Spinal cord (tissue), 10 donors: ENCODE results near the gene PDSS2. TPM values are rescaled to one million over a fixed set of nuclear protein-coding genes. Genes with fewer than 3 reads are reported as not detected.
"Not testable (repeated sequence)": the region's sequence is repeated elsewhere in the genome, so short reads cannot be mapped to it uniquely, and the experiment has no call there.

Experiments used
- DNase-seq, 6 donors: peaks; one replicate each; pipeline versions ENCODE4 v3.0.0 to v3.0.0-alpha.2; 2013 to 2015; ENCODE audit warnings: low spot score in 6 of 6, low read depth in 4 of 6
- H3K27ac ChIP-seq: one replicate; pipeline ENCODE4 v1.5.1; 2013; ENCODE audit warnings: low read depth, low read length, control low read depth
- H3K27me3 ChIP-seq: one replicate; pipeline ENCODE4 v1.6.1; 2013; ENCODE audit warnings: low read length; ENCODE audit not compliant: control insufficient read depth, insufficient read depth
- H3K36me3 ChIP-seq: one replicate; pipeline ENCODE4 v1.6.1; 2013; ENCODE audit warnings: low read length; ENCODE audit not compliant: control insufficient read depth, insufficient read depth
- H3K4me1 ChIP-seq: one replicate; pipeline ENCODE4 v1.6.1; 2013; ENCODE audit warnings: low read length; ENCODE audit not compliant: control insufficient read depth, insufficient read depth
- H3K4me3 ChIP-seq: one replicate; pipeline ENCODE4 v1.5.1; 2013; ENCODE audit warnings: low read depth, low read length, control low read depth
- H3K9me3 ChIP-seq: one replicate; pipeline ENCODE4 v1.6.1; 2013; ENCODE audit warnings: low read length; ENCODE audit not compliant: control insufficient read depth, insufficient read depth
- WGBS: methylation state at CpG from one replicate; pipeline ENCODE4 v1.1.5; 2013; ENCODE audit warnings: missing lambda C conversion rate; ENCODE audit not compliant: insufficient coverage; 5-methylcytosine and 5-hydroxymethylcytosine counted together
- polyA plus RNA-seq, 2 donors: library from polyadenylated mRNA; unstranded; fragments of 120-200 nt; gene quantifications; one replicate each; pipeline ENCODE4 v1.2.1, GENCODE V29; 2013; ENCODE audit not compliant: insufficient read length in 2 of 2
- total RNA-seq, 2 donors: library from RNA; depleted of rRNA in 1 of 2; stranded (reverse); fragments of 120-200 nt in 1 of 2; fragments of >200 nt in 1 of 2; gene quantifications; one replicate each; pipeline versions ENCODE4 v1.2.3 to v1.2.4, GENCODE V29; 2013 to 2014
- donor health status: healthy.

Gene PDSS2
- total and polyA plus RNA-seq, 4 donors = 9.5 to 14.5 (median 10.6) TPM

GRCh38 chr6:107118540-107118939, 340.8 kb downstream of the PDSS2 start:
- H3K27ac ChIP-seq, H3K36me3 ChIP-seq, DNase-seq, H3K4me3 ChIP-seq, H3K27me3 ChIP-seq, H3K9me3 ChIP-seq: not testable (repeated sequence)
- H3K4me1 ChIP-seq = peaks cover 11% of the 10 kb centered on the region
- over 99% methylated on average over 9 of the region's 9 CpGs for WGBS

- H3K27me3 ChIP-seq = no peaks in the 10 kb centered on the region
- H3K9me3 ChIP-seq = no peaks in the 10 kb centered on the region
- H3K4me3 ChIP-seq = peak overlapping the region; percentile 63
- H3K4me1 ChIP-seq = peaks cover 19% of the 10 kb centered on the region
- no peaks in the 10 kb centered on the region for H3K36me3 ChIP-seq
- DNase-seq = peak in 1 of 6 donors; percentile 54
- H3K27ac ChIP-seq = no peak overlapping the region
- no CpG with 5 or more reads among the region's 7 CpGs for WGBS
Observed at GRCh38 chr6:107116931-107117330, 342.4 kb downstream of the PDSS2 start.

- H3K36me3 ChIP-seq = no peaks in the 10 kb centered on the region
- peak in 3 of 6 donors; percentile 25 to 84 (median 77) for DNase-seq
- no peaks in the 10 kb centered on the region for H3K27me3 ChIP-seq
- no peaks in the 10 kb centered on the region for H3K9me3 ChIP-seq
- 0% methylated on average over 6 of the region's 15 CpGs for WGBS
- peak overlapping the region; percentile 63 for H3K4me3 ChIP-seq
- peak overlapping the region; percentile 86 for H3K27ac ChIP-seq
- H3K4me1 ChIP-seq = peaks cover 19% of the 10 kb centered on the region
Observed at GRCh38 chr6:107116328-107116892, 343.0 kb downstream of the PDSS2 start.

DNA sequence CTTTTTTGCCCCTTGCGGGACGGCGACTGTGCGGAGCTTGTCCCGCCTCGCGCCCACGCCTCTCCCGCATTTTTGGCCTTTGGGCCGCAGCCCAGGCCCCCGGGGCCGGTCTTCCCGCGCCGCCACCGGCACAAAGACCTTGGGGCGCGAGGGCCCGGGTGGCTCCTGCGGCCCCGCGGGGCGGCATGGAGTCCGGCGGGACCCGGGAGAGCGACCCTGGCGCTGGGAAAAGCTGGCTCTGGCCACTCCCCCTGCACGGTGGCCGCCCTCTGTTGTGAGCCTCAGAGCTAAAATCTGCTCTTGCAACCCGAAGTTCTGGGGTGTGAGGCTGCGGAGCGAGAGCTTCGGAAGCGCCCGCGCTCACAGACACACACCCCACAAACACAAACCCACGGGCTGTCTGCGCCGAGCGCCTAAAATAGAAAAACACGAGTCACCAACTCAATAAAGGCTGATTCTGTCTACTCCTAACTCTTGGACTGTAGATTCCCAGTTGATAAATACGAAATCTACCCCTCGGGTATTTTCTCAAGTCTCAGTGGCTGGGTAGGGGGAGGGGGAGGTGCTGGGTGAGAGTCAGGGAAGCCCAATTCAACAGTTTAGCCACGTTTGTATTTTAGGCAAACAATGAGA, 343.6 kb downstream of the PDSS2 start:
- H3K36me3 ChIP-seq = no peaks in the 10 kb centered on the region
- WGBS = 0% methylated on average over 35 of the region's 45 CpGs
- peaks cover 19% of the 10 kb centered on the region for H3K4me1 ChIP-seq
- H3K27ac ChIP-seq = peak overlapping the region; percentile 86
- H3K4me3 ChIP-seq = peak overlapping the region; percentile 63
- DNase-seq = peak in 3 of 6 donors; percentile 30 to 79 (median 37)
- H3K9me3 ChIP-seq = no peaks in the 10 kb centered on the region
- no peaks in the 10 kb centered on the region for H3K27me3 ChIP-seq

GRCh38 chr6:107114926-107115694, 344.3 kb downstream of the PDSS2 start, which contains the start of gene BEND3:
Gene BEND3, minus strand, starts transcription at chr6:107115515. Its CDS starts 16,230 bp downstream, at chr6:107099285.
- Histone ChIP-seq H3K4me3 (peak within 1 kb of the TSS; percentile 63), H3K27ac (peak within 1 kb of the TSS; percentile 86), H3K4me1 (peaks cover 19% of the 10 kb centered on the region), H3K9me3 (no peaks in the 10 kb centered on the region), H3K27me3 (no peaks in the 10 kb centered on the region), H3K36me3 (no peaks in the 10 kb centered on the region)
- WGBS = 0% methylated on average over 95 of the region's 109 CpGs
- peak in 4 of 6 donors; percentile 38 to 85 (median 57) for DNase-seq

DNA sequence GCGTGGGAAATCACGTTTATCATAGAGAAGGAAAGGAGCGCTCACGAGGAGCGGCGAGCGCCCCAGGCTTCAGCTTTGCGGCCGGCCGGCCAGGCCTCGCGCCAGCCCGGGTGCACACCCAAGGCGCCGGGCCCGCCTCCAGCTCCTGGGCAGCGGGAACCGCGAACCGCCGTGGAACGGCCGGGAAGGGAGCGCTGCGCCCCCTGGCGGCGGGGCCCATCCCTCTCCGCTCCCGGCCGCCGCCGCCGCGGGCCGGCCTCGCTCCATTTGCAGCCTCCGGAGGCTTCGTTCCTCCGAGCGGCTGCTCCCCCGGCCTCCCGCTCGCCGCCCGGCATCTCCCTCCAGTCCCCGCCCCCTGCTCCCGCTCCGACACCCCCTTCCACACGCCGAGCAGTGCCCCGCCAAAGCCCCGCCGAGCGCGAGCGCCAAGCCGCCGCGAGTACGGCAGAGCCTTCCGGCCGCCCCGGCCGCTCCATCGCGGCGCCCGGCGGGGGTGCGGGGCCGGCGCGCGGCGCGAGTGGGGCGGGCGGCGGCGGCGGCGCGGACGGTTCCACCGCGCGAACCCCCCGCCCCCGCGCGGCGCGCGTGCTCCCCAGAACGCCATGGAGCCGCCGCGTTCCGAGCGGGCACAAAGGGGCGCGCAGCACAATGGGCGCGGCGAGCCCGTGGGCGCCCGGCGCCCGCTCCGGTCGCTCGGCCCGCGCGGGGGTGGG, 345.0 kb downstream of the PDSS2 start:
- DNase-seq = peak in 5 of 6 donors; percentile 64 to 96 (median 75)
- peaks cover 19% of the 10 kb centered on the region for H3K4me1 ChIP-seq
- H3K4me3 ChIP-seq = peak overlapping the region; percentile 44
- H3K27me3 ChIP-seq = no peaks in the 10 kb centered on the region
- WGBS = 0% methylated on average over 116 of the region's 116 CpGs
- H3K9me3 ChIP-seq = no peaks in the 10 kb centered on the region
- no peaks in the 10 kb centered on the region for H3K36me3 ChIP-seq
- peak overlapping the region; percentile 64 for H3K27ac ChIP-seq

GRCh38 chr6:107110200-107110599, 349.2 kb downstream of the PDSS2 start:
- no peak overlapping the region for H3K4me3 ChIP-seq
- DNase-seq = no peak
- no peaks in the 10 kb centered on the region for H3K27me3 ChIP-seq
- WGBS = no CpG with 5 or more reads among the region's 1 CpG
- no peak overlapping the region for H3K27ac ChIP-seq
- H3K36me3 ChIP-seq = peaks cover 2% of the 10 kb centered on the region
- H3K4me1 ChIP-seq = peaks cover 18% of the 10 kb centered on the region
- no peaks in the 10 kb centered on the region for H3K9me3 ChIP-seq

GRCh38 chr6:107108201-107108890, 351.0 kb downstream of the PDSS2 start:
- peaks cover 11% of the 10 kb centered on the region for H3K4me1 ChIP-seq
- H3K27ac ChIP-seq = no peak overlapping the region
- peaks cover 2% of the 10 kb centered on the region for H3K36me3 ChIP-seq
- WGBS = 76% methylated on average over 14 of the region's 17 CpGs
- no peak for DNase-seq
- H3K9me3 ChIP-seq = no peaks in the 10 kb centered on the region
- H3K27me3 ChIP-seq = no peaks in the 10 kb centered on the region
- H3K4me3 ChIP-seq = no peak overlapping the region

- peaks cover 2% of the 10 kb centered on the region for H3K36me3 ChIP-seq
- H3K27ac ChIP-seq = no peak overlapping the region
- H3K4me1 ChIP-seq = peaks cover 5% of the 10 kb centered on the region
- no peak overlapping the region for H3K4me3 ChIP-seq
- no peaks in the 10 kb centered on the region for H3K27me3 ChIP-seq
- 79% methylated on average over 4 of the region's 4 CpGs for WGBS
- DNase-seq = no peak
- no peaks in the 10 kb centered on the region for H3K9me3 ChIP-seq
Observed at GRCh38 chr6:107107791-107108190, 351.6 kb downstream of the PDSS2 start.
